Activated CD4-positive, CD25-positive, alpha-beta regulatory T cell (primary cell): ENCODE data around the gene NEURL1B.
A peak's percentile ranks its signal among the peaks of the same experiment; 100 is the strongest.

Experiments used
- DNase-seq, 4 experiments: peaks; one replicate each; lab custom pipeline; 2025; lab: John Stamatoyannopoulos, UW

The NEURL1B gene

GRCh38 chr5:172678902-172679301, 37.8 kb downstream of the NEURL1B start:
- no peak for DNase-seq

- no peak for DNase-seq
Measured at GRCh38 chr5:172679628-172680212, 38.7 kb downstream of the NEURL1B start.

GRCh38 chr5:172680921-172681320, 39.9 kb downstream of the NEURL1B start:
- DNase-seq: no peak

- DNase-seq: no peak
Measured at GRCh38 chr5:172681421-172681820, 40.4 kb downstream of the NEURL1B start.

- DNase-seq: no peak
Measured at GRCh38 chr5:172683264-172683644, 42.2 kb downstream of the NEURL1B start.

- DNase-seq: peak in 3 of 4 experiments; percentile 20 to 52 (median 32)
Measured at GRCh38 chr5:172683645-172684471, 42.8 kb downstream of the NEURL1B start.

GRCh38 chr5:172685091-172685490, 44.0 kb downstream of the NEURL1B start:
- no peak for DNase-seq

- DNase-seq: no peak
Measured at GRCh38 chr5:172686111-172686510, 45.0 kb downstream of the NEURL1B start.

GRCh38 chr5:172686539-172687390, 45.7 kb downstream of the NEURL1B start:
- no peak for DNase-seq

- DNase-seq: no peak
Measured at GRCh38 chr5:172687940-172688339, 46.9 kb downstream of the NEURL1B start.

- no peak for DNase-seq
Measured at GRCh38 chr5:172688349-172689217, 47.5 kb downstream of the NEURL1B start.

- DNase-seq: no peak
Measured at GRCh38 chr5:172689218-172689572, 48.1 kb downstream of the NEURL1B start.

- no peak for DNase-seq
Measured at GRCh38 chr5:172689801-172690200, 48.7 kb downstream of the NEURL1B start.

- DNase-seq: no peak
Measured at GRCh38 chr5:172690258-172691075, 49.4 kb downstream of the NEURL1B start.

GRCh38 chr5:172691886-172692285, 50.8 kb downstream of the NEURL1B start:
- no peak for DNase-seq

- no peak for DNase-seq
Measured at GRCh38 chr5:172692451-172692850, 51.4 kb downstream of the NEURL1B start.

- DNase-seq: no peak
Measured at GRCh38 chr5:172692981-172693380, 51.9 kb downstream of the NEURL1B start.

GRCh38 chr5:172694061-172694460, 53.0 kb downstream of the NEURL1B start:
- no peak for DNase-seq

- DNase-seq: no peak
Measured at GRCh38 chr5:172694541-172694940, 53.5 kb downstream of the NEURL1B start.

- no peak for DNase-seq
Measured at GRCh38 chr5:172695232-172696054, 54.4 kb downstream of the NEURL1B start.
